ENCODE results near the gene CSNK1G3.

DNA sequence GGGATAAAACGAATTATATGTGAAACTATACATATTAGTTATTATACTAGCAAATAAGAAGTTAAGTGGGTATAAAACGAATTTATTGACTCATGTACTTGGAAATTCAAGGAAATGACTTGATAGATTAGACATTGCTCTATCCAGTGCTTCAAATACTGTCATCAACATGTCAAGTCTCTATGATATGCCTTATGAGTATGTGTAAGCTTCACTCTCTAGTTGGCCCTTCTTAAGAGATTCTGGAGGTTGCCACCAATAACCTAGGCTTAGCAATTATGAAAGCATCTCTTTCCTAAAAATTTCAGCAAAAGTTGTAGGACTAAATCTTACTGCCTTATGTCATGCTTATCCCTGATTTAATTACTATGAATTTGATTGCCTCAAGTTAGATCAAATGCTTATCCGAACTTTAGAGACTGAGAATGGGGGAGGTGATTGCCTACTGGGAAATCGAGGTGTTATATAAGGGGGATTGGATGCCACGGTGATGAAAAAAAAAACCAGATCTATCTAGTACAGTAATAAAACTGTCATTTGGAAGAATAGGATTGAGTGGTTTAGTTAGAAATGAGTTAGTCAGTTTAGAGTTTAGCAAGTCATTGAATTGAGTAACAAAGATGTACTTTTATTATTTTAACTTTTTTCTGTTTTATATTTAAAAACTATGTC lies 46.9 kb downstream of the CSNK1G3 start:
- no peak for TF ChIP-seq EZH2 (IDR thresholded peaks at IDR 0.05; ENCODE audit: low read depth, unreplicated experiment)
- no peak for TF ChIP-seq CREB1 (CRISPR knock-in tag; IDR thresholded peaks at IDR 0.05; ENCODE audit: low read depth)
- no peak for TF ChIP-seq POLR2AphosphoS5 (IDR thresholded peaks at IDR 0.05; ENCODE audit: low read depth)
- no peak for TF ChIP-seq CTCF (conservative IDR thresholded peaks at IDR 0.05; ENCODE audit: low read depth in 2 of 2)
